K562 (cell line): ENCODE measurements around the gene ARHGAP30. TPM values are rescaled to one million over a fixed set of nuclear protein-coding genes. Genes with fewer than 3 reads are reported as not detected.

ENCODE experiments used
- BRF1 ChIP-seq: IDR thresholded peaks from 3 replicates; pipeline ENCODE4 v1.6.1; 2011; ENCODE audit warnings: borderline replicate concordance, mild to moderate bottlenecking; ENCODE audit not compliant: insufficient read length; ENCODE audit errors: extremely low read depth
- DPF2 ChIP-seq: fragments of 450-650 bp; IDR thresholded peaks from 2 replicates; pipeline ENCODE4 v1.6.1; 2016
- ERF ChIP-seq: fragments of 450-650 bp; formaldehyde crosslinking; IDR thresholded peaks from 2 replicates; pipeline ENCODE4 v1.4.0; 2020; ENCODE audit warnings: mild to moderate bottlenecking, mixed read lengths
- IRF2 ChIP-seq: sonication (generic); formaldehyde crosslinking; IDR thresholded peaks from 2 replicates; pipeline ENCODE4 v1.8.1; 2022; ENCODE audit warnings: mild to moderate bottlenecking, missing genetic modification reagents
- KDM1A ChIP-seq, 2 experiments: fragments of 450-650 bp; IDR thresholded peaks; 2 replicates each; pipeline ENCODE4 v1.6.1; 2016; ENCODE audit warnings: mild to moderate bottlenecking in 2 of 2
- KHSRP ChIP-seq: fragments of 450-650 bp; IDR thresholded peaks from 2 replicates; pipeline ENCODE4 v1.6.1; 2017
- MAZ ChIP-seq, 2 experiments: fragments of 450-650 bp in 1 of 2; sonication (generic) in 1 of 2; formaldehyde crosslinking; IDR thresholded peaks in 1 of 2; conservative IDR thresholded peaks in 1 of 2; 2 replicates each; pipeline versions ENCODE4 v1.4.0 to v1.5.0; 2020; ENCODE audit warnings: mild to moderate bottlenecking in 1 of 2, missing genetic modification reagents in 1 of 2
- MBD2 ChIP-seq: sonication (generic); IDR thresholded peaks from 2 replicates; pipeline ENCODE4 v1.6.1; 2016; ENCODE audit warnings: low read depth, borderline replicate concordance
- MEIS2 ChIP-seq: fragments of 450-650 bp; IDR thresholded peaks from 2 replicates; pipeline ENCODE4 v1.6.1; 2014; ENCODE audit warnings: mild to moderate bottlenecking; ENCODE audit not compliant: partially characterized antibody
- NFXL1 ChIP-seq: fragments of 450-650 bp; formaldehyde crosslinking; IDR thresholded peaks from 2 replicates; pipeline ENCODE4 v1.4.0; 2021; ENCODE audit warnings: mild to moderate bottlenecking
- NONO ChIP-seq, 2 experiments: fragments of 200-400 bp in 1 of 2; fragments of 450-650 bp in 1 of 2; formaldehyde crosslinking in 1 of 2; IDR thresholded peaks; 2 replicates each; pipeline ENCODE4 v1.6.1; 2017; ENCODE audit warnings: low read depth in 2 of 2, mild to moderate bottlenecking in 2 of 2, moderate library complexity in 2 of 2, low read length in 1 of 2
- PML ChIP-seq: IDR thresholded peaks from 2 replicates; pipeline ENCODE4 v1.6.1; 2012; ENCODE audit warnings: low read length, inconsistent platforms
- POLR3A ChIP-seq: IDR thresholded peaks from 2 replicates; pipeline ENCODE4 v1.6.1; 2011; ENCODE audit warnings: borderline replicate concordance, mild to moderate bottlenecking, moderate library complexity; ENCODE audit not compliant: insufficient read length, insufficient read depth; ENCODE audit errors: extremely low read depth
- RBM14 ChIP-seq: fragments of 200-400 bp; formaldehyde crosslinking; IDR thresholded peaks from 2 replicates; pipeline ENCODE4 v1.6.1; 2018; ENCODE audit warnings: low read depth, mild to moderate bottlenecking, low read length, moderate library complexity, borderline replicate concordance; ENCODE audit not compliant: insufficient read depth
- RFX1 ChIP-seq: fragments of 450-650 bp; IDR thresholded peaks from 2 replicates; pipeline ENCODE4 v1.6.1; 2016; ENCODE audit warnings: mild to moderate bottlenecking, moderate library complexity
- RNF219 ChIP-seq: fragments of 250-450 bp; sonication (Bioruptor Pico); IDR thresholded peaks from 2 replicates; pipeline ENCODE4 v1.5.0; 2022; ENCODE audit warnings: mild to moderate bottlenecking
- RUNX1 ChIP-seq: sonication (generic); IDR thresholded peaks from 2 replicates; pipeline ENCODE4 v1.6.1; 2016; ENCODE audit warnings: antibody characterized with exemption, low read depth
- SRSF9 ChIP-seq: fragments of 200-400 bp; formaldehyde crosslinking; IDR thresholded peaks from 2 replicates; pipeline ENCODE4 v1.6.1; 2017; ENCODE audit warnings: low read depth, low read length, borderline replicate concordance
- TAL1 ChIP-seq: fragments of 450-650 bp; IDR thresholded peaks from 2 replicates; pipeline ENCODE4 v1.6.1; 2016; ENCODE audit warnings: mild to moderate bottlenecking
- TGIF2 ChIP-seq: sonication (generic); formaldehyde crosslinking; IDR thresholded peaks from 2 replicates; pipeline ENCODE4 v1.8.1; 2022; ENCODE audit warnings: mild to moderate bottlenecking, missing genetic modification reagents, moderate library complexity
- YY1 ChIP-seq, 3 experiments: IDR thresholded peaks; 2 replicates each; pipeline ENCODE4 v1.6.1; 2011; ENCODE audit warnings: low read length in 2 of 3, mild to moderate bottlenecking in 2 of 3, moderate library complexity in 2 of 3, borderline replicate concordance in 1 of 3, control low read depth in 1 of 3, low read depth in 1 of 3; ENCODE audit not compliant: insufficient read depth in 3 of 3, insufficient replicate concordance in 2 of 3, control insufficient read depth in 1 of 3, insufficient read length in 1 of 3; ENCODE audit errors: extremely low read depth in 1 of 3
- ZNF133 ChIP-seq: fragments of 250-450 bp; sonication (Bioruptor Pico); IDR thresholded peaks from 2 replicates; pipeline ENCODE4 v1.4.0; 2020; ENCODE audit warnings: mild to moderate bottlenecking
- ZNF140 ChIP-seq: fragments of 250-450 bp; sonication (Bioruptor Pico); IDR thresholded peaks from 2 replicates; pipeline ENCODE4 v1.8.0; 2021; ENCODE audit warnings: moderate library complexity, mild to moderate bottlenecking, inconsistent platforms
- ZNF197 ChIP-seq: fragments of 200-800 bp; sonication (Bioruptor generic); IDR thresholded peaks from 2 replicates; pipeline ENCODE4 v1.6.1; 2016; ENCODE audit warnings: low read depth, missing genetic modification characterization, missing compliant biosample characterization
- ZNF253 ChIP-seq: fragments of 250-450 bp; sonication (Bioruptor Pico); conservative IDR thresholded peaks from 2 replicates; pipeline ENCODE4 v1.6.1; 2021; ENCODE audit warnings: mild to moderate bottlenecking
- ZNF354B ChIP-seq: fragments of 250-450 bp; sonication (Bioruptor Pico); IDR thresholded peaks from 2 replicates; pipeline ENCODE4 v1.4.0; 2020
- polyA plus RNA-seq, 8 experiments: library from polyadenylated mRNA; depleted of rRNA in 4 of 8; stranded (reverse) in 5 of 8; unstranded in 3 of 8; fragments of >200 nt; fragmentation: Nextera tagmentation in 2 of 8; fragmentation: Illumina TruSeq in 1 of 8; extraction: Ambion mirVana in 2 of 8; extraction: Trizol in 1 of 8; gene quantifications; 2 replicates each; pipeline versions ENCODE4 v1.2.1 to v1.2.3, GENCODE V29; 2011 to 2014; ENCODE audit warnings: inconsistent platforms in 1 of 8, missing spikeins in 1 of 8
- total RNA-seq, 7 experiments: library from RNA; depleted of rRNA in 6 of 7; stranded (reverse); fragments of >200 nt in 6 of 7; fragmentation: Illumina TruSeq in 2 of 7; extraction: Trizol in 2 of 7; gene quantifications; 2 replicates each; pipeline versions ENCODE4 v1.2.1 to v1.2.3, GENCODE V29; 2011 to 2021; ENCODE audit warnings: low replicate concordance in 1 of 7
- TF ChIP-seq, protein P1 (sequence below): fragments of 450-650 bp; IDR thresholded peaks from 2 replicates; pipeline ENCODE4 v1.6.1; 2016; ENCODE audit warnings: antibody characterized with exemption

The ARHGAP30 gene
- total and polyA plus RNA-seq, 9 of the 15 experiments (the other 6 are each of a cell fraction or from before 2014, with no cell fraction given) = 0.01 to 0.73 (median 0.12) TPM

DNA sequence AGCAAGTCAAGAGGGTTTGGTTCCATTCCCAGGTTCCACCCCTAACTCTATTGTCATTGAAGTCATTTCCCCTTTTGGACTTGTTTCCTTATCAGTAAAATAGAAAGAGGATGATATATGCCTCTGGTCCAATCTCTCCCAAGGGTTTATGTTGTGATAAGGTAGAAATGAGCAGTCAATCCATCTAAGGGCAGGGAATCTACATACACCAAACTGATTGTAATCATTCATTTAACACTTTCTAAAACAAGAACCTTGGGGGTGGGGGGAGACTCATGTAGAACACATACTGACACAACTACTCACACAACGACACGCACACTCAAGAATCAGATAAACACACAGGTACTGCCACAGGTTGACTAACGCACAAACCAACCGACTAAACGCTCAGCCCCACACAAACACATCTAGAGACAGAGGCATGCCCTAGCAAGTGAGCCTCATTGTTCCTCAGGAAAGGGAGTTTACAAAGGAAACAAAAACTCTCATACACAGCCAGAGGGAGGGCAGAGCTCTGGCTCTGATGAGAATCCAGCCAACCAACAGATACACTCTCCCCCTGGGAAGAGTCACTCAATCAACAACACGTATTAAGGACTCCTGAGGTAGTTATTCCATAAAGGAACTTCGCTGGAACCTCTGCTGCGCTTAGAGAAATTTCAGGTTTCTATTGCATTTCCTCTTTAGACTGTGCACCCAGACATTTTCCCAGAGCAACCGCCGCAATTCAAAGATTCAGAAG lies 49.8 kb downstream of the ARHGAP30 start (continued):
- TF ChIP-seq ZNF140 (CRISPR knock-in tag) = no peak
- TF ChIP-seq MEIS2 = peak; percentile 86
- no peak for TF ChIP-seq RUNX1
- no peak for TF ChIP-seq MAZ (CRISPR knock-in tag; conservative IDR thresholded peaks at IDR 0.05 in 1 of 2, IDR thresholded peaks at IDR 0.05 in 1 of 2)
- 0 out of 2 replicates have a peak, but pooled peaks have one; percentile 10 for TF ChIP-seq TAL1
- TF ChIP-seq ERF = no peak
- TF ChIP-seq SRSF9 = no peak
- no peak for TF ChIP-seq NONO (IDR thresholded peaks at IDR 0.05; ENCODE audit: low read depth in 2 of 2, low read length in 1 of 2)
- no peak for TF ChIP-seq IRF2 (CRISPR knock-in tag)
- TF ChIP-seq KDM1A (IDR thresholded peaks at IDR 0.05) = peak; percentile 56 to 73; a peak in 3 of 4 replicates
- TF ChIP-seq TGIF2 (CRISPR knock-in tag) = no peak
- no peak for TF ChIP-seq POLR3A
- TF ChIP-seq PML = no peak
- TF ChIP-seq BRF1 = no peak
- no peak for TF ChIP-seq MBD2
- TF ChIP-seq RNF219 (CRISPR knock-in tag) = no peak
- no peak for TF ChIP-seq KHSRP
- TF ChIP-seq ZNF354B (CRISPR knock-in tag) = no peak
- TF ChIP-seq, protein P1, sequence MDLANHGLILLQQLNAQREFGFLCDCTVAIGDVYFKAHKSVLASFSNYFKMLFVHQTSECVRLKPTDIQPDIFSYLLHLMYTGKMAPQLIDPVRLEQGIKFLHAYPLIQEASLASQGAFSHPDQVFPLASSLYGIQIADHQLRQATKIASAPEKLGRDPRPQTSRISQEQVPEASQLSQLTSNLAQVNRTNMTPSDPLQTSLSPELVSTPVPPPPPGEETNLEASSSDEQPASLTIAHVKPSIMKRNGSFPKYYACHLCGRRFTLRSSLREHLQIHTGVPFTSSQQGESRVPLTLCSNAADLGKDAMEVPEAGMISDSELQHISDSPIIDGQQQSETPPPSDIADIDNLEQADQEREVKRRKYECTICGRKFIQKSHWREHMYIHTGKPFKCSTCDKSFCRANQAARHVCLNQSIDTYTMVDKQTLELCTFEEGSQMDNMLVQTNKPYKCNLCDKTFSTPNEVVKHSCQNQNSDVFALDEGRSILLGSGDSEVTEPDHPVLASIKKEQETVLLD = 0 out of 2 replicates have a peak, but pooled peaks have one; percentile 22
- peak; percentile 55 for TF ChIP-seq DPF2
- TF ChIP-seq RBM14 = no peak
- TF ChIP-seq RFX1 = no peak
- no peak for TF ChIP-seq YY1 (IDR thresholded peaks at IDR 0.05; ENCODE audit: borderline replicate concordance in 1 of 3, control insufficient read depth in 1 of 3, extremely low read depth in 1 of 3, insufficient read depth in 3 of 3, insufficient read length in 1 of 3, insufficient replicate concordance in 2 of 3, low read depth in 1 of 3, low read length in 2 of 3)
- TF ChIP-seq ZNF133 (CRISPR knock-in tag) = no peak
- no peak for TF ChIP-seq NFXL1 (CRISPR knock-in tag)
- no peak for TF ChIP-seq ZNF197 (CRISPR knock-in tag)
- TF ChIP-seq ZNF253 (CRISPR knock-in tag) = no peak
